ENCODE measurements around the gene TMTC2.

TMTC2 gene

GRCh38 chr12:82959821-82960220 lies 273.1 kb downstream of the TMTC2 start:
- WGBS (ENCODE audit: insufficient coverage) = no CpG with 5 or more reads among the region's 1 CpG
- no peaks in the 10 kb centered on the region for H3K27me3 ChIP-seq (replicated peaks in 2 of 5; ENCODE audit: control insufficient read depth in 4 of 5, insufficient read depth in 5 of 5, low read length in 4 of 5)
- no peak for DNase-seq
- H3K9me3 ChIP-seq (ENCODE audit: control extremely low read depth in 1 of 5, control insufficient read depth in 4 of 5, insufficient read depth in 2 of 5, low read depth in 1 of 5, low read length in 4 of 5) = no peaks in the 10 kb centered on the region
- POLR2A ChIA-PET = no interaction called here
- CTCF ChIA-PET = no interaction called here
- H3K4me3 ChIP-seq (ENCODE audit: control insufficient read depth in 1 of 7, extremely low read depth in 1 of 7, insufficient read depth in 4 of 7, low read depth in 2 of 7, low read length in 6 of 7) = no peak overlapping the region
- no peak overlapping the region for H3K27ac ChIP-seq (ENCODE audit: insufficient read depth in 1 of 2, low read depth in 1 of 2, low read length in 2 of 2, poor library complexity in 1 of 2, severe bottlenecking in 2 of 2)
- no peaks in the 10 kb centered on the region for H3K36me3 ChIP-seq (ENCODE audit: control insufficient read depth in 4 of 4, insufficient read depth in 4 of 4, low read length in 3 of 4)
- no peaks in the 10 kb centered on the region for H3K4me1 ChIP-seq (ENCODE audit: control extremely low read depth in 1 of 4, control insufficient read depth in 4 of 4, insufficient read depth in 4 of 4, low read length in 3 of 4)

- peaks cover 0 to 12% (median 2%) of the 10 kb centered on the region in 4 experiments for H3K4me1 ChIP-seq (ENCODE audit: control extremely low read depth in 1 of 4, control insufficient read depth in 4 of 4, insufficient read depth in 4 of 4, low read length in 3 of 4)
- DNase-seq = no peak
- no peak overlapping the region for H3K4me3 ChIP-seq (ENCODE audit: control insufficient read depth in 1 of 7, extremely low read depth in 1 of 7, insufficient read depth in 4 of 7, low read depth in 2 of 7, low read length in 6 of 7)
- WGBS (ENCODE audit: insufficient coverage) = no CpG with 5 or more reads among the region's 2 CpGs
- no peaks in the 10 kb centered on the region for H3K36me3 ChIP-seq (ENCODE audit: control insufficient read depth in 4 of 4, insufficient read depth in 4 of 4, low read length in 3 of 4)
- H3K27me3 ChIP-seq (replicated peaks in 2 of 5; ENCODE audit: control insufficient read depth in 4 of 5, insufficient read depth in 5 of 5, low read length in 4 of 5) = no peaks in the 10 kb centered on the region
- no peaks in the 10 kb centered on the region for H3K9me3 ChIP-seq (ENCODE audit: control extremely low read depth in 1 of 5, control insufficient read depth in 4 of 5, insufficient read depth in 2 of 5, low read depth in 1 of 5, low read length in 4 of 5)
- H3K27ac ChIP-seq (ENCODE audit: insufficient read depth in 1 of 2, low read depth in 1 of 2, low read length in 2 of 2, poor library complexity in 1 of 2, severe bottlenecking in 2 of 2) = no peak overlapping the region
- ChIA-PET CTCF (no interaction called here), POLR2A (no interaction called here)
Measured at GRCh38 chr12:82961835-82962234, 275.1 kb downstream of the TMTC2 start.

- no peak overlapping the region for H3K4me3 ChIP-seq (ENCODE audit: control insufficient read depth in 1 of 7, extremely low read depth in 1 of 7, insufficient read depth in 4 of 7, low read depth in 2 of 7, low read length in 6 of 7)
- H3K4me1 ChIP-seq (ENCODE audit: control extremely low read depth in 1 of 4, control insufficient read depth in 4 of 4, insufficient read depth in 4 of 4, low read length in 3 of 4) = peaks cover 0 to 19% (median 2%) of the 10 kb centered on the region in 4 experiments
- ChIA-PET CTCF (no interaction called here), POLR2A (no interaction called here)
- WGBS (ENCODE audit: insufficient coverage) = 100% methylated on average over 2 of the region's 3 CpGs
- no peaks in the 10 kb centered on the region for H3K27me3 ChIP-seq (replicated peaks in 2 of 5; ENCODE audit: control insufficient read depth in 4 of 5, insufficient read depth in 5 of 5, low read length in 4 of 5)
- H3K36me3 ChIP-seq (ENCODE audit: control insufficient read depth in 4 of 4, insufficient read depth in 4 of 4, low read length in 3 of 4) = no peaks in the 10 kb centered on the region
- DNase-seq = no peak
- H3K27ac ChIP-seq (ENCODE audit: insufficient read depth in 1 of 2, low read depth in 1 of 2, low read length in 2 of 2, poor library complexity in 1 of 2, severe bottlenecking in 2 of 2) = no peak overlapping the region
- no peaks in the 10 kb centered on the region for H3K9me3 ChIP-seq (ENCODE audit: control extremely low read depth in 1 of 5, control insufficient read depth in 4 of 5, insufficient read depth in 2 of 5, low read depth in 1 of 5, low read length in 4 of 5)
Measured at GRCh38 chr12:82963956-82964355, 277.2 kb downstream of the TMTC2 start.

GRCh38 chr12:82964446-82964845 lies 277.7 kb downstream of the TMTC2 start:
- ChIA-PET CTCF (interaction anchor here (1.2 kb wide), 1 partner anchor 123 kb away, joined by 3 read pairs; no protein-coding TSS in a partner anchor), POLR2A (no interaction called here)
- Histone ChIP-seq H3K4me1 (ENCODE audit: control extremely low read depth in 1 of 4, control insufficient read depth in 4 of 4, insufficient read depth in 4 of 4, low read length in 3 of 4) (peaks cover 0 to 19% (median 2%) of the 10 kb centered on the region in 4 experiments), H3K9me3 (ENCODE audit: control extremely low read depth in 1 of 5, control insufficient read depth in 4 of 5, insufficient read depth in 2 of 5, low read depth in 1 of 5, low read length in 4 of 5) (no peaks in the 10 kb centered on the region), H3K27ac (ENCODE audit: insufficient read depth in 1 of 2, low read depth in 1 of 2, low read length in 2 of 2, poor library complexity in 1 of 2, severe bottlenecking in 2 of 2) (no peak overlapping the region), H3K36me3 (ENCODE audit: control insufficient read depth in 4 of 4, insufficient read depth in 4 of 4, low read length in 3 of 4) (no peaks in the 10 kb centered on the region), H3K4me3 (ENCODE audit: control insufficient read depth in 1 of 7, extremely low read depth in 1 of 7, insufficient read depth in 4 of 7, low read depth in 2 of 7, low read length in 6 of 7) (no peak overlapping the region), H3K27me3 (replicated peaks in 2 of 5; ENCODE audit: control insufficient read depth in 4 of 5, insufficient read depth in 5 of 5, low read length in 4 of 5) (no peaks in the 10 kb centered on the region)
- 100% methylated on average over 1 of the region's 3 CpGs for WGBS (ENCODE audit: insufficient coverage)
- DNase-seq = no peak

- ChIA-PET CTCF (interaction anchor here (1.2 kb wide), 1 partner anchor 124 kb away, joined by 3 read pairs; no protein-coding TSS in a partner anchor), POLR2A (no interaction called here)
- Histone ChIP-seq H3K4me3 (ENCODE audit: control insufficient read depth in 1 of 7, extremely low read depth in 1 of 7, insufficient read depth in 4 of 7, low read depth in 2 of 7, low read length in 6 of 7) (no peak overlapping the region), H3K4me1 (ENCODE audit: control extremely low read depth in 1 of 4, control insufficient read depth in 4 of 4, insufficient read depth in 4 of 4, low read length in 3 of 4) (peaks cover 0 to 23% (median 2%) of the 10 kb centered on the region in 4 experiments), H3K36me3 (ENCODE audit: control insufficient read depth in 4 of 4, insufficient read depth in 4 of 4, low read length in 3 of 4) (no peaks in the 10 kb centered on the region), H3K9me3 (ENCODE audit: control extremely low read depth in 1 of 5, control insufficient read depth in 4 of 5, insufficient read depth in 2 of 5, low read depth in 1 of 5, low read length in 4 of 5) (no peaks in the 10 kb centered on the region), H3K27ac (ENCODE audit: insufficient read depth in 1 of 2, low read depth in 1 of 2, low read length in 2 of 2, poor library complexity in 1 of 2, severe bottlenecking in 2 of 2) (no peak overlapping the region), H3K27me3 (replicated peaks in 2 of 5; ENCODE audit: control insufficient read depth in 4 of 5, insufficient read depth in 5 of 5, low read length in 4 of 5) (no peaks in the 10 kb centered on the region)
- DNase-seq = peak in 2 of 3 donors; percentile 36 to 41
- WGBS (ENCODE audit: insufficient coverage) = no CpG with 5 or more reads among the region's 2 CpGs
Measured at GRCh38 chr12:82966001-82966559, 279.4 kb downstream of the TMTC2 start.

- ChIA-PET CTCF (interaction anchor here (1.1 kb wide), 1 partner anchor 282 kb away, joined by 3 read pairs; the partner anchor contains the start of gene TMTC2), POLR2A (no interaction called here)
- Histone ChIP-seq H3K4me1 (ENCODE audit: control extremely low read depth in 1 of 4, control insufficient read depth in 4 of 4, insufficient read depth in 4 of 4, low read length in 3 of 4) (peaks cover 0 to 28% (median 2%) of the 10 kb centered on the region in 4 experiments), H3K9me3 (ENCODE audit: control extremely low read depth in 1 of 5, control insufficient read depth in 4 of 5, insufficient read depth in 2 of 5, low read depth in 1 of 5, low read length in 4 of 5) (no peaks in the 10 kb centered on the region), H3K27me3 (replicated peaks in 2 of 5; ENCODE audit: control insufficient read depth in 4 of 5, insufficient read depth in 5 of 5, low read length in 4 of 5) (no peaks in the 10 kb centered on the region), H3K4me3 (ENCODE audit: control insufficient read depth in 1 of 7, extremely low read depth in 1 of 7, insufficient read depth in 4 of 7, low read depth in 2 of 7, low read length in 6 of 7) (no peak overlapping the region), H3K27ac (ENCODE audit: insufficient read depth in 1 of 2, low read depth in 1 of 2, low read length in 2 of 2, poor library complexity in 1 of 2, severe bottlenecking in 2 of 2) (no peak overlapping the region), H3K36me3 (ENCODE audit: control insufficient read depth in 4 of 4, insufficient read depth in 4 of 4, low read length in 3 of 4) (no peaks in the 10 kb centered on the region)
- DNase-seq = no peak
- WGBS (ENCODE audit: insufficient coverage) = no CpG with 5 or more reads among the region's 3 CpGs
Measured at GRCh38 chr12:82968631-82969367, 282.1 kb downstream of the TMTC2 start.

GRCh38 chr12:82970614-82971013 lies 283.9 kb downstream of the TMTC2 start:
- Histone ChIP-seq H3K27me3 (replicated peaks in 2 of 5; ENCODE audit: control insufficient read depth in 4 of 5, insufficient read depth in 5 of 5, low read length in 4 of 5) (no peaks in the 10 kb centered on the region), H3K36me3 (ENCODE audit: control insufficient read depth in 4 of 4, insufficient read depth in 4 of 4, low read length in 3 of 4) (no peaks in the 10 kb centered on the region), H3K4me1 (ENCODE audit: control extremely low read depth in 1 of 4, control insufficient read depth in 4 of 4, insufficient read depth in 4 of 4, low read length in 3 of 4) (peaks cover 0 to 21% (median 2%) of the 10 kb centered on the region in 4 experiments), H3K4me3 (ENCODE audit: control insufficient read depth in 1 of 7, extremely low read depth in 1 of 7, insufficient read depth in 4 of 7, low read depth in 2 of 7, low read length in 6 of 7) (no peak overlapping the region), H3K27ac (ENCODE audit: insufficient read depth in 1 of 2, low read depth in 1 of 2, low read length in 2 of 2, poor library complexity in 1 of 2, severe bottlenecking in 2 of 2) (no peak overlapping the region), H3K9me3 (ENCODE audit: control extremely low read depth in 1 of 5, control insufficient read depth in 4 of 5, insufficient read depth in 2 of 5, low read depth in 1 of 5, low read length in 4 of 5) (no peaks in the 10 kb centered on the region)
- ChIA-PET POLR2A (no interaction called here), CTCF (no interaction called here)
- no CpG with 5 or more reads among the region's 3 CpGs for WGBS (ENCODE audit: insufficient coverage)
- no peak for DNase-seq

Measured in common myeloid progenitor, CD34-positive (primary cell).